Measurements from ENCODE around the gene PPP1R12C. TPM values are rescaled to one million over a fixed set of nuclear protein-coding genes. Genes with fewer than 3 reads are reported as not detected.

Gene PPP1R12C
- total RNA-seq, 1 experiment from 2014 or later: 76.4 TPM

GRCh38 chr19:55091955-55092354 is 25.5 kb downstream of the PPP1R12C start:
- ChIA-PET POLR2A (no interaction called here), CTCF (no interaction called here)
- H3K27ac Mint-ChIP-seq (ENCODE audit: low read depth, unreplicated experiment): no peak overlapping the region
- no peak for TF ChIP-seq CTCF (IDR thresholded peaks at IDR 0.05; ENCODE audit: unreplicated experiment)
- peaks cover 10% of the 10 kb centered on the region for H3K4me1 Mint-ChIP-seq (ENCODE audit: insufficient read depth, unreplicated experiment)
- H3K36me3 Mint-ChIP-seq (ENCODE audit: insufficient read depth, unreplicated experiment): peaks cover 22% of the 10 kb centered on the region
- H3K27me3 Mint-ChIP-seq (ENCODE audit: insufficient read depth, unreplicated experiment): no peaks in the 10 kb centered on the region
- no peak for DNase-seq (ENCODE audit: unreplicated experiment)
- no peaks in the 10 kb centered on the region for H3K9me3 Mint-ChIP-seq (ENCODE audit: unreplicated experiment)
- intact Hi-C loops (cut with micrococcal nuclease): no loop called here
- H3K4me3 Mint-ChIP-seq (ENCODE audit: unreplicated experiment): no peak overlapping the region
- BruUV-seq (replicated peaks): no TSS peak

DNA sequence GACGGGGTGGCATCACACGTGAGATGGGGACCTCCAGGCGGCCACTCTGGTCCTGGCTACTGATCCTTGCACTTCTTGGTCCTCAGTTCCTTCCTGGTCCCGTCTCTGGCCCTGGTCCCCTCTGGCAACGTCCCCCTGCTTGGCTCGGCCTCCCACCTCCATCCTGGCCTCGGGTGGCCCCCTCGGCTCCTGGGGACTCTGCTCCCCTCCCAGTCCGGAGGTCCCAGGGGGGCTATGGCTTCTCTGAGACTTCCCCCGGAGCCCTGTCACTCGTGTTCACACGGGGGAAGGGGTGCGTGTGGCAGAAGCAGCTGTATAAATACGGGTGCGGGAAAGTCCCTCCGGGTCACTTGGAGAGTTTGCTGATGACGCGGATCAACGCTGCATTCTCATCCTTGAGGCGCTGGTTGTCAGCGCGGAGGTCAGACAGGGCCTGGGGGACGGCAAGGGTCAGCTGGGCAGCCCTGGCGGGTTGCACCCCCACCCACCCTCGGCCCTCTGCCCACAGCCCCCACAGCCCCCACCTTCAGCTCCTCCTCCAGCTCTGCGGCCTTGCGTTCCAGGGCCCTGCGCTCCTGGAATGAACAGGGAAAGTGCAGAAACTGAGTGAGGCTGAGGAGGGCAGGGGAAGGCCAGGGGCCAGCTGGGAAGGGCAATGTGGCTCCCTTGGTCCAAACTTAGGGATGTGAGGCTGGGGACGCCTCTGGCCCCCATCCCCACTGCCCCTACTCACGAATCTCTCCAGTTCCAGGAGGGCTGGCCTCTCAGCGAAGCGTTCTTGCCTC is 26.1 kb downstream of the PPP1R12C start:
- TF ChIP-seq CTCF (IDR thresholded peaks at IDR 0.05; ENCODE audit: unreplicated experiment): no peak
- DNase-seq (ENCODE audit: unreplicated experiment): no peak
- H3K9me3 Mint-ChIP-seq (ENCODE audit: unreplicated experiment): no peaks in the 10 kb centered on the region
- CTCF ChIA-PET: no interaction called here
- BruUV-seq (replicated peaks): TSS peak; percentile 91
- peaks cover 17% of the 10 kb centered on the region for H3K36me3 Mint-ChIP-seq (ENCODE audit: insufficient read depth, unreplicated experiment)
- H3K4me1 Mint-ChIP-seq (ENCODE audit: insufficient read depth, unreplicated experiment): peaks cover 10% of the 10 kb centered on the region
- H3K27ac Mint-ChIP-seq (ENCODE audit: low read depth, unreplicated experiment): no peak overlapping the region
- POLR2A ChIA-PET: no interaction called here
- no peak overlapping the region for H3K4me3 Mint-ChIP-seq (ENCODE audit: unreplicated experiment)
- intact Hi-C loops (cut with micrococcal nuclease): no loop called here
- no peaks in the 10 kb centered on the region for H3K27me3 Mint-ChIP-seq (ENCODE audit: insufficient read depth, unreplicated experiment)

DNA sequence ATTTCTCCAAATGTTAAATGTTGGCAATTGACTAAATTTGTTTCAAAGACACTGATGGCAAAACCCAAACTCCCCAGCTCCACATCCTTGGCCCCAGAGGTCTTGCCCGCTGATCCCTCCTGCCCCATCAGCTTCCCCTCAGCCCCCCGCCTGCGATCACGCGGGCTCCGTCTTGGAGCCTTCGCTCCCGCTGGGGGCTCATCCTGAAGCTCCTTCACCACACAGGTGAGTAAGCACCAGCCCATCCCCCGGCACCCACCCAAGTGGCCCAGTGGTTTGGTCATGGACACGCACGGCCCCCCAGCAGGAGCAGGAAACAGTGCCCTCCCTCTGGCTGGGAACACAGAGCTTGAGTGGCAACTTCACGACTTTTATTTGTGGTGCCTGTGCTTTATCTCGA is 26.9 kb downstream of the PPP1R12C start:
- no peak for DNase-seq (ENCODE audit: unreplicated experiment)
- Mint-ChIP-seq H3K4me3 (ENCODE audit: unreplicated experiment) (no peak overlapping the region), H3K27me3 (ENCODE audit: insufficient read depth, unreplicated experiment) (no peaks in the 10 kb centered on the region), H3K27ac (ENCODE audit: low read depth, unreplicated experiment) (no peak overlapping the region), H3K36me3 (ENCODE audit: insufficient read depth, unreplicated experiment) (peaks cover 17% of the 10 kb centered on the region), H3K9me3 (ENCODE audit: unreplicated experiment) (no peaks in the 10 kb centered on the region), H3K4me1 (ENCODE audit: insufficient read depth, unreplicated experiment) (peaks cover 10% of the 10 kb centered on the region)
- intact Hi-C loops (cut with micrococcal nuclease): no loop called here
- ChIA-PET POLR2A (no interaction called here), CTCF (interaction anchor here (0.5 kb wide), 1 partner anchor 1086 kb away, joined by 3 read pairs; no protein-coding TSS in a partner anchor)
- TF ChIP-seq CTCF (IDR thresholded peaks at IDR 0.05; ENCODE audit: unreplicated experiment): no peak
- no TSS peak for BruUV-seq (replicated peaks)

DNA sequence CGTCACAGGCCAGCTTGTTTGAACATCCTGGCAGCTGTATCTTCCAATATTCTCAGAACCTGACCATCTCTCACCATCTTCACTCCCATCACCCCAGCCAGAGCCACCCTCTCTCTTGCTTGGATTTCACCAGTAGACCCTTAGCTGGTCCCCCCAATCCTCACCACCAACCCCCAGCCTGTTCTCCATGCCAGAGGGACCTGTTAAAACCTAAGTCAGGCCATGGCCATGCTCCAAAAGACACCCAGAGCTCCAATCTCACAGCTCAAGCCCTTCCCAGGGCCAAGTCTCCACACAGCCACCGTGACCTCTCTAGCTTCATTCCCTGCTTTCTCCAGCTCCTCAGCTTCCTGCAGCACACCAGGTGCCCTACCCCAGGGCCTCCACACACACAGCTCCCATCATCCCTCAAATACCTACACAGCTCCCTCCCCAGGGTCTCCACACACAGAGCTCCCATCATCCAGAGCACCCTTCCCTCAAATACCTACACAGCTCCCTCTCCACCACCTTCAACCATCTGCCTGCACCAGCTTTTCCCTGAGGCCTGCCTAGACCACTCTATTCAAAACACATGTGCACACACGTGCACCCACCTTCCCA is 28.0 kb downstream of the PPP1R12C start:
- H3K9me3 Mint-ChIP-seq (ENCODE audit: unreplicated experiment): no peaks in the 10 kb centered on the region
- no peak overlapping the region for H3K27ac Mint-ChIP-seq (ENCODE audit: low read depth, unreplicated experiment)
- intact Hi-C loops (cut with micrococcal nuclease): no loop called here
- no peak for TF ChIP-seq CTCF (IDR thresholded peaks at IDR 0.05; ENCODE audit: unreplicated experiment)
- no peak for DNase-seq (ENCODE audit: unreplicated experiment)
- H3K4me3 Mint-ChIP-seq (ENCODE audit: unreplicated experiment): no peak overlapping the region
- ChIA-PET POLR2A (interaction anchor here (0.9 kb wide), 1 partner anchor 28 kb away, joined by 4 read pairs; the partner anchor contains the start of gene PPP1R12C), CTCF (interaction anchor here (0.5 to 3.2 kb wide), 20 partner anchors 8 to 1142 kb away, joined by 3 to 36 read pairs (median 4); partner anchors contain the start of gene EPS8L1)
- H3K36me3 Mint-ChIP-seq (ENCODE audit: insufficient read depth, unreplicated experiment): peaks cover 17% of the 10 kb centered on the region
- no TSS peak for BruUV-seq (replicated peaks)
- H3K4me1 Mint-ChIP-seq (ENCODE audit: insufficient read depth, unreplicated experiment): peaks cover 10% of the 10 kb centered on the region
- H3K27me3 Mint-ChIP-seq (ENCODE audit: insufficient read depth, unreplicated experiment): no peaks in the 10 kb centered on the region
